SH-SY5Y (cell line): ENCODE measurements around the gene GPR180.

Experiments used
- GATA2 ChIP-seq: IDR thresholded peaks from 2 replicates; pipeline ENCODE4 v1.6.1; 2011; ENCODE audit warnings: mild to moderate bottlenecking, low read depth, low read length
- GATA3 ChIP-seq: IDR thresholded peaks from 2 replicates; pipeline ENCODE4 v1.6.1; 2011; ENCODE audit warnings: low read depth, mild to moderate bottlenecking, low read length, moderate library complexity

Gene GPR180

DNA sequence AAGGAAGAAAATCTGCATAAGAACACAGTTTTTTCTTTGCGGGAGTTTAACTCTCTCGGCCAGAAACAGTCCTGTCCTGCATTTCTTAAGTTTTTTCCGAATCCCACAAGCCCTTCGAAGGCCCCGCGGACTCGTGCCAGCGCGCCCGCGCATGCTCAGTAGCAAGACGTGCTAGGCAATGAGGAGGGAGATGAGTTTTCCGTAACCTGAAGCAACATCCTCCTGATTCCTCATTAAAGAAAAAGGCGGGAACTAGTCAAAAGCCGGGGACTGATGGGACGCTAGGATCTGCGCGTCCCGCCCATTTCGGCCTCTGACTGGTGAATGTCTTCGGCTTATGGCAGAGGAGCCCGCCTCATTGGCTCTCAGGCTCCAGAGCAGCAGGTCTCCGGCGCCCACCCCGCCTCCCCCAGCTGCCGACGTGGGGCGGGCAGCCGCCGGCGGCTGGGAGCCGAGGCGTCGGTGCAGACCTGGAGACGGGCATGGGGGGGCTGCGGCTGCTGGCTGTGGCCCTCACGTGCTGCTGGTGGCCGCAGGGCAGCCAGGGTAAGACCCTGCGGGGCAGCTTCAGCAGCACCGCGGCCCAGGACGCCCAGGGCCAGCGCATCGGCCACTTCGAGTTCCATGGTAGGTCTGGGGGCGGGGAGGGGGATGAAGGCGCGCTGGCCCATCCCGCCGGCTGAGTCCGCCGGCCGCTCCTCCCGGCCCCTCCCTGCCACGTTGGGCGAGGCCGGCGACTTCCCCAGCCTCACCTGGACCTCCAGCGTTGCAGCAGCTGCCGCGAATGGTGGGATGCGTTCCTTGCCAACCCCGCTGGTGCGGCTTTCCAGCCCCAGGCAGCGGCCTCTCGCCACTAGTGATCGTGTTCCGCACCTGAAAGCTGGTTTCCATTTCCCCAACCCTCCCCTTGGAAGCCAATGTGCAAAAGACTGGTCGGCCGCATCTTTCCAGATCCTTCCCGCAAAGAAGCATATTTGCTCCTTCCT lies at the start of gene GPR180:
Gene GPR180, plus strand, starts transcription at position 412 of the 986 bp plus-strand sequence. Its CDS starts 71 bp downstream, at position 483.
- no peak for TF ChIP-seq GATA2
- TF ChIP-seq GATA3: no peak

DNA sequence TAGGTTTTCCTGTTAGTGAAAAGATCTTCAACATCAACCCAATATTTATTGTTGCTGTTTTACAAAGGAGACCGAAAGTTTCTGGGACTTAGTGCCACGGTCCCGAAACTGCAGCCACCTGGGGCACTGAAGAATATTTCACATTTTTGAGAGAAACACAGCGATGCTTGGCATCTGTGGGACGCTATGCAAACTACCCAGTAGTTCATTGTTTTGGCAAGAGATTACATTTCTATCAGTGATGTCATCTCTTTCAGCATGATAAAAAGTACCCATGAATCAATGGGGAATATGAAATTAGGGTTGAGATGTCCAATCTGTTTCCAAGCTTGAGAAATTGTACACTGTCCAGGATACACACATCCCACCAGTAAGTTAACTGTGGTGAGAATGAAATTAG lies 49.6 kb upstream of the GPR180 start:
- TF ChIP-seq GATA3 (no peak), GATA2 (no peak)

DNA sequence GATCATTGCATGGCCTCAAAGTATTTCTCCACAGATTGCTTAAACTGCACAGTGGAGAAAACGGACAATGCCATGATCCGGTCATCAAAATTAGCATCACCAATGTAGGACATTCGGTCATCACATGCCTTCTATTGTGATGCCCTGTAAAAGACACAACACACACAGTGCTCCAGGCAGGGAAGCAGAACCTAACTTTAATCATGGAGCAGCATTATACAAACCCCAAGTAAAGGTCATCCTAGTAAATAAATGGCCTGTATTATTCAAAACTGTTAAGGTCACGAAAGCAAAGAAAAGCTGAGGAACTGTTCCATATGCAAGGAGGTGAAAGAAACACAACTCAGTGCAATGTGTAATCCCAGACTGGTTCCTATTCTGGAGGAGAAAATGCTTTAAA lies 47.9 kb upstream of the GPR180 start:
- no peak for TF ChIP-seq GATA2
- no peak for TF ChIP-seq GATA3

DNA sequence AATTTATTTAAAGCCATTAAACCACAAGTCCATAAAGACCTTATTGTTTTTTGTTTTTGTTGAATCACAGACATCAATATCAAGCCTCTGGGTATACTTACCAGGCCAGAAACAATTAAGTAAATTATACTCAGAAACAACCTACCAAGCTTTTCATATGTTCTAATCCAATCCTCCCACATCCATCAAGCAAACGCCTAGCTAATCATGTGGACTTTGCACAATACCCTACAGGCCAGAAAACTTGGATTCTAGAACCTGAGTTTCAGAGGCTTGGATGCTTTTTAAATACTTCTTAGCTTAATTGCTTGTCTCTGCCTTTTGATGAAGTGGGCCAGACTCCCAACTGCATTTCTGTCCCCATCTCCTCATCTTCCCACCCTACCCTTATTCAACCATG lies 45.6 kb upstream of the GPR180 start:
- TF ChIP-seq GATA2: no peak
- no peak for TF ChIP-seq GATA3

DNA sequence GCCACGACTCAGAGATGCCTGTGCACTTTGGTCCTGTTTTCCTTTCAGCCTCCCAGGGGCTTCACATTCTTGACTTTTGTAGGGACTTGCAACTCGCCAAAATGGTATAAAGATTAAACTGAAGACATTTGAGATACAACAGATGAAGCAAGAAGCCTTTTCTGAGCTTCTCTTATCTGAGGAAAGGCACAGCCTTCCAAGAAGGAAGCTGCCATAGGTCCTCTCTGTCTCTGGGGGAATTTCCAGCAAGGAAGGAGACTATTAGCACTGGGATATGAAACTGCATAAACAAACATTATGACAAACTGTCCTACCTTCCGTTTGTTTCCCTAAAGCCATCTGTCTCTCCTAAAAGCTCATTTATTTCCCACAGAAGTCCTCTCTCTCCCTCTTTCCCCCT lies 45.0 kb upstream of the GPR180 start:
- TF ChIP-seq GATA2: no peak
- no peak for TF ChIP-seq GATA3

DNA sequence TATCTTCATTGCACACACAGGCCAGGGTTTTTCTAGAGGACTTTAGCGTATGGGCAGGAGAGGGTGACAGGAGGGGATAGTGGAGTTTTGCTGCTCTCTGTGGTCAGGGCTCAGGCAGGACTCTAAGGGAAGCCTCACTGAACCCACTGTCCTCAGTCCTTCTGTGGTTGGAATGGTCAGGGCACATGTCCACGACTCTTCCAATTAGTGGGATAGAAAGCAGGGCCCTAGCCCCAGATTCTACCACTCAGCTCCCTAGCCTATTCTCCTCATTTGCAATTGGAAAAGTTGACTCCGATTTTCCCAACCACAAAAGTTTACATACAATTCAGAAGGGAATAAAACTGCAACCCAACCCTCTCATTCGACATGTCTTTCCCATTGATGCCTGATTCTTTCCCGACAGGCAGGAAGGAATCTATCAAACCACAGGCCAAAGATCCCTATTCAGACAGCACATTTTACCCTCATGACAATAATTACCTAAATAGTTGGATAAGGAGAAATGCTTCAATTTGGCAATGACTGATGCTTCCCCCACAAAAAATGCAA lies 43.9 kb upstream of the GPR180 start:
- TF ChIP-seq GATA3 (no peak), GATA2 (no peak)

DNA sequence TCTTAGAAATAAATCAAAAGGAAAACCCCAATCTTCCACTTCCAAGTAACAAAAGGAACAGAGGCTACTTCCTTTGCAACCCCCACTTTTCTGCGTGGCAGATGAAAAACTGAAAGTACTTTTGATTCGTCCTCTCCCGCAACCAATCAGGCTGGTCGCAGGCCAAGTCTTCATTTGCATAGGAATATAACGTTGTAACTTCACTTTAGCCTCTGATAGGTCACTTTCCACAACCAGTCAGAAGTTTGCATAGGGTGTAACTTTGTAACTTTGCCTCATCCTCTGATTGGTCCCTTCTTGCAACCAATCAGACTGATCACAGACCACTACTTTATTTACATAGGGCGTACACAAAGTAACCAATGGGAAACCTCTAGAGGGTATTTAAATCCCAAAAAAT lies 42.9 kb upstream of the GPR180 start:
- TF ChIP-seq GATA3 (no peak), GATA2 (no peak)

DNA sequence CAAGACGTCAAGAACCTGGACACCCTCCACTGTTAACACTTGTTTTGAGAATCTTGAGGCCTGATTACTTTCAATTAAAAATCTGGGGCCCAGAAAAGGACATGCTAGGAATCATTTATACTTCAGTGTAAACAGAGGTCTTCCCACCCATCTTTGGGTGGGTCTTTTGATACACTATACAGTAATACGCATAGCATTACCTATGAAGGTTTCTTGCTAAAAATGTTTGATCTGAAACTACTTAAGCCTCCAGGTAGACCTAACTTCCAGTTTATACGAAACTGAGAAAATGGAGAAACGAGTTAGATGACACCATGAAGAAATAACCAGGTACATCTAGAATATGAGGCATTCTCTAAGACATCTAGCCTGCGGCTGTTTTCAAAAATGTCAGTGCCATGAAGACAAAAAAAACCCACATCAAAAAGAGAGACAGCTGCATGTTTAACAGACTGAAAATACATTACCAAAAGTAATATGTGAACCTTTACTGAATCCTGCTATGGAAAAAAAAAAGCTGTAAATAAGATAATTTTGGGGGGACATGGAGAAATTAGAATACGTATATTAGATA lies 42.3 kb upstream of the GPR180 start:
- TF ChIP-seq GATA3 (no peak), GATA2 (no peak)

DNA sequence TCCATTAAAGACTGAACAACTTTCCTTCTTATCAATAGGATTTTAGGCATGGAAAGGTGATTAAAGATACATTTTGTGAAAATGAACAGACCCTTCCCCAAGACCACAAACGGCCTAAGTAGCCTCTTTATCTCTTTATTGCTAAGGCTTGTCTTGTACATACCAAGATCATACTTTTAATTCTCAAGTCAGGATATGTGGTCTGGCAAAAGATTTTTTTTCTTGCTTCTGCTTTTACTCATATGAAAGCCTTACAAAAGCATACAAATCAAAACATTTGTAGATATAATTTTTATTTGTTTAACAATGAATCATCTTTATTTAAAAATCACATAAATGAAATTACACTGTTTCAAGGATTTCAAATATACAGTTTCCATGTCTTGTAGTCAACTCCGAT lies 41.5 kb upstream of the GPR180 start:
- no peak for TF ChIP-seq GATA3
- no peak for TF ChIP-seq GATA2

DNA sequence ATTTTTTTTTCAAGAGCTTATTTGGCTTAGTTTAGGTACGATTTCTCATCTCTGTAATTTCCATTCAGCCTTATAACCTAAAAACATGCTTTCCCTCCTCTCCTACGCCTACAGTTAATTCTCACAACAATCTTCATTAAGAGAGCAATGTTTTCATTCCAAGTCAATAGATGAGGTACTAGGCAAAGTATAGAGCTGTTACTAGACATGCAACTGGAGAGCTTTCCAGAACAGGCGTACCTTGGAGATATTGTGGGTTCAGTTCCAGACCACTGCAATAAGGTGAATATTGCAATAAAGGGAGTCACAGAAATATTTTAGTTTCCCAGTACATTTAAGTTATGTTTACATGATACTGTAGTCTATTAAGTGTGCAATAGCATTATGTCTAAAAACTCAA lies 40.5 kb upstream of the GPR180 start:
- TF ChIP-seq GATA3: no peak
- TF ChIP-seq GATA2: no peak

DNA sequence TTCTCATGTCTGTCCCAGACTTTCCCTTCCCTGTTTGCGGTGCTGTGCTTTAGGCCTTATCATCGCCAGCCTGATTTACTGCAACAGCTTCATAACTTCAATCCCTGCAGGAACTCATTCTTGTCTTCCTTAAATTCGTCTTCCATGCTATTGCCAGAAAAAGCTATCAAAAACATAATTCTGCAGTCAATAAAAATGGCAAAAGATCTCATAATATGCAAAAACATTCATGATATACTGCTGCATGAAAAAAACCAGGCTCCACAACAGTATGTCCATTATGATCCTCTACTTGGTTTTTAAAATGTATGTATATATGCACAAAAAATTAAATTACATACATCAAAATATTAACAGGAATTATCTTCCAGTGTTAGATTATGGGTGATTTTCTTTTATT lies 34.1 kb upstream of the GPR180 start:
- TF ChIP-seq GATA2 (no peak), GATA3 (no peak)

DNA sequence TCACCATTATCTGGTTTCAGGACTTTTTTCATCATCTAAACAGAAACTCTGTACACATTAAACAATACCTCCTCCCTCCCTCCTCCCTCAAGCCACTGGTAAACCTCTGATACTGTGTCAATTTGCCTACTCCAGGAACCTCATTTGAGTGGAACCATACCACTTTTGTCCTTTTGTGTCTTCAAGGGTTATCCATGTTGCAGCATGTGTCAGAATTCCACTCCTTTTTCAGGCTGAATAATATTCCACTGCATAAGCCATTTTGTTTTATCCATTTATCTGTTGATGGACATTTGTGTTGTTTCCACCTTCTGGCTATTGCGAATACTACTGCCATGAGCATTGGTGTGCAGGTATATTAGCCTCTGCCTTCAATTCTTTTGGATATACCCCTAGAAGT lies 33.2 kb upstream of the GPR180 start:
- TF ChIP-seq GATA3 (no peak), GATA2 (no peak)

DNA sequence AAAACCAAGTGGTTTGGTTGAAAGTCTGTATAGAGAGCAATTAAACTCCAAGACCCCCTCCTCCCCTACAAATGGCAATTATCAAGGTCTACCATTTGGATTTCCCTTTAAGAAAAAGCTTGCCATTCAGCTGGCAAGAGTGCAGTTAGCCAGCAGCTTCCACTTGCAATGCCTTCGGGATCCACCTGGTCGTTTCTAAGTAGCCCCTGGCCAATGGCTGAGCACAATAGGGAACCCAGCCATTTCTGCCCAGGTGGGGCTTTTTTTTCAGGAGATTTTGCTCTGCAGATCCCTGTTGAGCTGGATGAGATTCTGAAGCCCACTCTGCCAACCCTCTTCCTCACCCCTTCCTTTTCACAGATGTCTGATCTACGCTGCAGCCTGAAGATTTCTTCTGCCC lies 32.0 kb upstream of the GPR180 start:
- TF ChIP-seq GATA3 (no peak), GATA2 (no peak)

DNA sequence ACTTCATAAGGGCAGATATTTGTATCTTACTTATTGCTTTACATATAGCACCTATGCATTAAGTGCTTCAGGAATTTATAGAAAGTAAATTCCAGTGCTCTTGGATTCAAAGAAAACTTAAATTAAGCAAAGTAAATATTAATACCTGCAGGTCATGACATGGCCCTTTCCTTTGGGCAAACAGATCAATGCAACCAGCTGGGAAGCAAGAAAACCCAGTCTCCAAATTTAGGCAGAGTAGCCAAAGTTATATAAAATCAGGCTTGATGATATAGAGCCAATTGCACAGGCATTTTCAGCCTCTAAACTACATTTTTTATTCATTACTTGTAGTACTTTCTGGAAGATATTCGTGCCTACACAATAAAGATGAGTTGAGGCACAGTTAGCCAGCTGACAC lies 22.6 kb upstream of the GPR180 start:
- TF ChIP-seq GATA2 (no peak), GATA3 (no peak)

DNA sequence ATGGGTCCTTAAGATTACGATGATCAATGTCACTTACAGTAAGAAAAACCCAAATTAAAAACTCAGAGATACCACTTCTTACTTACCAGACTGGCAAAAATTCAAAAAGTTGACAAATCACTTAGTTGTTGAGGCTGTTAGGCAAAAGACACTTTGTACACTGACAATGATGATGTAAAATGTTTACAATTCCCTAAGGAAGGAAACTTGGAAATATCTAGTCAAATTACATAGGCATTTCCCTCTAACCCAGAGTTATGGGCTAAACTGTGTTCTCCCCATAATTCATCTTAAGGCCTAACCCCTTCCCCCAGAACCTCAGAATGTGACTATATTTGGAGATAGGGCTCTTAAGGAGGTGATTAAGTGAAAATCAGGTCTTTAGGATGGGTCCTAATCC lies 17.7 kb upstream of the GPR180 start:
- TF ChIP-seq GATA2 (no peak), GATA3 (no peak)
